Measurements from ENCODE around the gene CFAP99. TPM values are rescaled to one million over a fixed set of nuclear protein-coding genes. Genes with fewer than 3 reads are reported as not detected.

Gene CFAP99
- polyA plus RNA-seq, 1 experiment, result not detected

DNA sequence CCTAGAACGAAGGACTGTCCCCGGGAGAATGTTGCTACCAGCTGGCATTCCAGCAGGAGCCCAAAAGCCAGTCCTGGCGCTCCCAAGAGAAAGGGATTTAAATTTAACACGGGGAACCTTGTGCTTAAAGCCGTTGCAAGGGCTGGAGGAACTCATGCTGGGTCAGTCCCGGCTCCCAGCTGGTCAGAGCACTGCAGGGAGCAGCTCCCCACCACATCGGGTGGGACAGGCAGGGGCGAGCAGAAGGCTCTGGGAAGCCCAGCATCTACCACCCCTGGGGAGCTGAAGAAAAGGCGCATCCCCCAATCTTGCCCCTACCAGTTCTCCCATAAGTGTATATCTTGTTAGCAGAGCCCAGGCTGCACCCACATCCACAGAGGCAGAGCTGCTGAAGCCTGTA is 15.7 kb downstream of the CFAP99 start:
- no peak for DNase-seq (ENCODE audit: low read depth)
- TF ChIP-seq, protein P1, sequence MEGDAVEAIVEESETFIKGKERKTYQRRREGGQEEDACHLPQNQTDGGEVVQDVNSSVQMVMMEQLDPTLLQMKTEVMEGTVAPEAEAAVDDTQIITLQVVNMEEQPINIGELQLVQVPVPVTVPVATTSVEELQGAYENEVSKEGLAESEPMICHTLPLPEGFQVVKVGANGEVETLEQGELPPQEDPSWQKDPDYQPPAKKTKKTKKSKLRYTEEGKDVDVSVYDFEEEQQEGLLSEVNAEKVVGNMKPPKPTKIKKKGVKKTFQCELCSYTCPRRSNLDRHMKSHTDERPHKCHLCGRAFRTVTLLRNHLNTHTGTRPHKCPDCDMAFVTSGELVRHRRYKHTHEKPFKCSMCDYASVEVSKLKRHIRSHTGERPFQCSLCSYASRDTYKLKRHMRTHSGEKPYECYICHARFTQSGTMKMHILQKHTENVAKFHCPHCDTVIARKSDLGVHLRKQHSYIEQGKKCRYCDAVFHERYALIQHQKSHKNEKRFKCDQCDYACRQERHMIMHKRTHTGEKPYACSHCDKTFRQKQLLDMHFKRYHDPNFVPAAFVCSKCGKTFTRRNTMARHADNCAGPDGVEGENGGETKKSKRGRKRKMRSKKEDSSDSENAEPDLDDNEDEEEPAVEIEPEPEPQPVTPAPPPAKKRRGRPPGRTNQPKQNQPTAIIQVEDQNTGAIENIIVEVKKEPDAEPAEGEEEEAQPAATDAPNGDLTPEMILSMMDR (IDR thresholded peaks at IDR 0.05; ENCODE audit: insufficient read depth, low read depth, low read length), result no peak
- Histone ChIP-seq H3K27me3 (ENCODE audit: control insufficient read depth, insufficient read depth, low read length) (0 out of 2 replicates have a peak, but pooled peaks cover 2% of the 10 kb centered on the region), H3K36me3 (ENCODE audit: control insufficient read depth, insufficient read depth, low read length) (no peaks in the 10 kb centered on the region), H3K4me3 (ENCODE audit: low read depth, low read length) (no peak overlapping the region)
- POLR2A ChIA-PET, result no interaction called here
- CTCF ChIA-PET, result interaction anchor here (3.9 kb wide), 1 partner anchor 214 kb away, joined by 23 read pairs; no protein-coding TSS in a partner anchor

DNA sequence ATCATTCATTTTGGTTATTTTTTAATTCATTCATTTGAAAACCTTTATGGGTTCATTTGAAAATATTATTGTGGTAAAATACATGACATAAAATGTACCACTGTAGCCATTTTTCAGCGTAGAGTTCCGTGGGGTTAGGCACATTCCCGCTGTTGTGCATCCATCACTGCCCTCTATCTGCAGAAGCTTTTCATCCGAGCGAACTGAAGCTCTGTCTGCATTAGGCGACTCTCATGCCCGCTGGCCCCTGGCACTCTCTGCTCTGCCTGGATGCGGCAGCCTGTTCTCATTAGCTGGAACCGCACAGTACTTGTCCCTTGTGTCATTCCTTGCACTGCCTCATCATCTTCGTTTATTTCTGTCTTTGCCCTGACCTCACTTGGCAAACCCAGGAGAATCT is 17.5 kb downstream of the CFAP99 start:
- Histone ChIP-seq H3K4me3 (ENCODE audit: low read depth, low read length) (no peak overlapping the region), H3K36me3 (ENCODE audit: control insufficient read depth, insufficient read depth, low read length) (no peaks in the 10 kb centered on the region), H3K27me3 (ENCODE audit: control insufficient read depth, insufficient read depth, low read length) (0 out of 2 replicates have a peak, but pooled peaks cover 2% of the 10 kb centered on the region)
- TF ChIP-seq, protein P1 (IDR thresholded peaks at IDR 0.05; ENCODE audit: insufficient read depth, low read depth, low read length), result peak; percentile 54
- ChIA-PET POLR2A (no interaction called here), CTCF (interaction anchor here (0.8 to 3.9 kb wide), 8 partner anchors 12 to 238 kb away, joined by 3 to 23 read pairs (median 4); no protein-coding TSS in a partner anchor)
- DNase-seq (ENCODE audit: low read depth), result no peak

DNA sequence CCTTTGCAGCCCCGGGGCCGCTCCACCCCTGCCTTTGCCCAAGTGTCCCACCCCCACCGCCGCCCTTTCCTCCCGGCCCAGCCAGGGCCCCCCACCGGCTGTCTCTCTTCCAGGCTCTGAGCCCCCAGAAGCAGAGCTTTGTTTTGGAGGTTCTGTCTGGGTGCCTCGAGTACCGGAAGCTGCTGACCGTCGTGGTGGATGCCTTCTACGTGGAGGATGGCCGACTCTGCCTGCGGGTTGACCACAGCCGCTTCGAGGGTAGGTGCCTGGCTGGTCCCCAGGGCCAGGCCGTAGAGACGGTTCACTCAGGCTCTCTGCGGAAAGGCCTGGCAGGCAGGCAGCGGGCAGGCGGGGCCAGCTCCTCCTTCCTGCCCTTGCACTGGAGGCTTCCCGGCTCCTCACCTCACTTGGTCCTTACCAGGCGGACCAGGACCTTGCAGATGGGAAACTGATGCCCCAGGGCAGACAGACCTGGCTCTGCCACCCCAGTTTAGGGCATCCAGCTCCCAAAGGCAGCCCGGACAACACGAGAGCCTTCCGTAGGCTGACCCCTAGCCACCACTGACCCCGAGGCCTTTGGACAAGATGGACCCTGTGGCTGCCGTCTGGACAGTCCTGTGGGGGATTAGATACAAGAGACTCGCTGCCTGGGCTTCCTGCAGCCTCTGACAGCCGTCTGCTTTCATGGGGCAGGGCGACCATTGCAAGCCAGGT is 18.2 kb downstream of the CFAP99 start:
- Histone ChIP-seq H3K4me3 (ENCODE audit: low read depth, low read length) (no peak overlapping the region), H3K36me3 (ENCODE audit: control insufficient read depth, insufficient read depth, low read length) (no peaks in the 10 kb centered on the region), H3K27me3 (ENCODE audit: control insufficient read depth, insufficient read depth, low read length) (0 out of 2 replicates have a peak, but pooled peaks cover 2% of the 10 kb centered on the region)
- DNase-seq (ENCODE audit: low read depth), result no peak
- ChIA-PET POLR2A (no interaction called here), CTCF (interaction anchor here (0.8 to 3.9 kb wide), 8 partner anchors 12 to 237 kb away, joined by 3 to 23 read pairs (median 4); no protein-coding TSS in a partner anchor)
- TF ChIP-seq, protein P1 (IDR thresholded peaks at IDR 0.05; ENCODE audit: insufficient read depth, low read depth, low read length), result no peak

DNA sequence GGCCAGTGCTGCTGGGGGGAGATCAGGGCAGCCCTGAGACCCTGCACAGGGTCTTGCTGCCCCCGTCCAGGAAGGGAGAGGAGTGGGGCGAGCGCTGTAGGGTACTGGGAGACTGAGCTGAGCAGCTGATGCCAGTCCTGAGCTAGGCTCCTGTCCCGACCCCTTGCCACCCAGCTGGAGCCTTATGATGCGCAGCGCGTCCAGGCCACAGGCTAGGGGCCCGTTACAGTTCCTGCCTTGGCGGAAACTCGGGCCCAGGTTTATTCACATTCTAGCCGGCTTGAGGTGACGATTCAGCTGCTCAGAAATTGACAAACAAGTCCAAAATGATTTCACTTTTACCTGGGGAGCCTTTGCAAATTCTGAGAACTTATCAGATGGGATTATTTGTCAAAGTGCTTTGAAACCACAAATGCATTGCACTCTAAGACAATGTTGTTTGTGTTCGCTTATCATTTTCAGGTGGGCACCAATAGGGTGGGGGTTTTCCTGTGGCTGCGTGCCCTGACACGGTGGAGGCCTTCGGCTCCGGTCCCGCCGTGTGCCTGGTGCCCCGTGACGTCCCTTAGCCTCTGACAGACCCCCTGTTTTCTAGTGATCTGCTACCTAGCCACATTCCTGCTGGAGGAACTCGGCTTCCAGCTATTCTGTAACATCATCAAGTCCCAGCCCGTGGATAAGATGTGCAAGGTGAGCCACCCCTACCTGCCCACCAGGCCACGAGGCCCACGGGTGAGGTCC is 18.9 kb downstream of the CFAP99 start:
- CTCF ChIA-PET, result interaction anchor here (1.3 to 3.9 kb wide), 4 partner anchors 15 to 220 kb away, joined by 4 to 23 read pairs (median 8); no protein-coding TSS in a partner anchor
- no peak for DNase-seq (ENCODE audit: low read depth)

More for the DNA sequence above, 18.9 kb downstream of the CFAP99 start:
- H3K27me3 ChIP-seq (ENCODE audit: control insufficient read depth, insufficient read depth, low read length), result 0 out of 2 replicates have a peak, but pooled peaks cover 2% of the 10 kb centered on the region
- POLR2A ChIA-PET, result no interaction called here
- TF ChIP-seq, protein P1 (IDR thresholded peaks at IDR 0.05; ENCODE audit: insufficient read depth, low read depth, low read length), result no peak
- no peak overlapping the region for H3K4me3 ChIP-seq (ENCODE audit: low read depth, low read length)
- H3K36me3 ChIP-seq (ENCODE audit: control insufficient read depth, insufficient read depth, low read length), result no peaks in the 10 kb centered on the region
